Stimulated activated CD8-positive, alpha-beta memory T cell treated with anti-CD3 and anti-CD28 coated beads, Interleukin-4, amount 100 ng/mL, for 1 hour (primary cell): ENCODE measurements around the gene ABAT.

ENCODE experiments used
- DNase-seq, 2 donors: peaks; one replicate each; pipeline ENCODE4 v3.0.0-alpha.2; 2020; ENCODE audit warnings: low read depth in 2 of 2, low spot score in 1 of 2

Gene ABAT

GRCh38 chr16:8716592-8716991 lies 42.2 kb downstream of the ABAT start:
- DNase-seq, result no peak

- DNase-seq, result no peak
These were observed 43.1 kb downstream of the ABAT start for GRCh38 chr16:8717469-8717868.

GRCh38 chr16:8717892-8718415 lies 43.5 kb downstream of the ABAT start:
- DNase-seq, result no peak

- DNase-seq, result no peak
These were observed 44.6 kb downstream of the ABAT start for GRCh38 chr16:8718851-8719680.

- no peak for DNase-seq
These were observed 45.9 kb downstream of the ABAT start for GRCh38 chr16:8720080-8720966.

GRCh38 chr16:8720967-8721308 lies 46.5 kb downstream of the ABAT start:
- DNase-seq, result no peak

- no peak for DNase-seq
These were observed 47.1 kb downstream of the ABAT start for GRCh38 chr16:8721336-8722024.

- no peak for DNase-seq
These were observed 47.6 kb downstream of the ABAT start for GRCh38 chr16:8722025-8722348.

GRCh38 chr16:8725513-8726178 lies 51.2 kb downstream of the ABAT start:
- no peak for DNase-seq

GRCh38 chr16:8727131-8727806 lies 52.9 kb downstream of the ABAT start:
- DNase-seq, result no peak

GRCh38 chr16:8727857-8728618 lies 53.6 kb downstream of the ABAT start:
- no peak for DNase-seq

GRCh38 chr16:8729779-8730334 lies 55.4 kb downstream of the ABAT start:
- no peak for DNase-seq

- no peak for DNase-seq
These were observed 56.0 kb downstream of the ABAT start for GRCh38 chr16:8730335-8730915.

GRCh38 chr16:8733849-8734540 lies 59.6 kb downstream of the ABAT start:
- no peak for DNase-seq

- DNase-seq, result no peak
These were observed 61.2 kb downstream of the ABAT start for GRCh38 chr16:8735574-8735973.

GRCh38 chr16:8736123-8736668 lies 61.8 kb downstream of the ABAT start:
- no peak for DNase-seq

GRCh38 chr16:8739151-8739550 lies 64.7 kb downstream of the ABAT start:
- DNase-seq, result no peak

- no peak for DNase-seq
These were observed 65.7 kb downstream of the ABAT start for GRCh38 chr16:8739989-8740704.
